Measurements from ENCODE around the gene THSD4. TPM values are rescaled to one million over a fixed set of nuclear protein-coding genes. Genes with fewer than 3 reads are reported as not detected.

Gene THSD4
- total RNA-seq, 1 experiment from 2014 or later: 65.4 TPM

DNA sequence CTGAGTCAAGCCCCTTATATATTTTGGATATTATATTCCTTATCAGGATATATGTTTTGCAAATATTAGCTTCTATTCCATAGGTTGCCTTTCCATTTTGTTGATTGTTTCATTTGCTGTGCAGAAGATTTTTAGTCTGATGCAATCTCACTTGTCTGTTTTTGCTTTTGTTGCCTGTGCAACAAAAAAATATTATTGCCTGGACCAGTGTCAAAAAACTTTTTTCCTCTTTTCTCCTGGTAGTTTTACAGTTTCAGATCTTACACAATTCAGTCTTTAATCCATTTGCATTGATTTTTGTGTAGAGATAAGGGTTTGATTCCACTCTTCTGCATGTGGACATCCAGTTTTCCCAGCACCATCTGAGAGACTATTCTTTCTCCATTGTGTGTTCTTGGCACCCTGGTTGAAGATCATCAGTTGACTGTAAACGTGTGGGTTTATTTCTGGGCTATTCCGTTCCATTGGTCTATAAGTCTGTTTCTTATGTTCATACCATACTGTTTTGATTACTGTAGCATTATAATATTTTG, 466.2 kb downstream of the THSD4 start:
- DNase-seq (ENCODE audit: low read depth, low spot score) (no peak), ATAC-seq (no peak)
- H3K4me3 ChIP-seq (ENCODE audit: low read depth in 2 of 2, low read length in 2 of 2): no peak overlapping the region
- no TSS peak for BruUV-seq (replicated peaks)
- no peaks in the 10 kb centered on the region for H3K4me1 ChIP-seq (ENCODE audit: control insufficient read depth, insufficient read depth, low read length)
- in situ Hi-C loops (cut with HindIII; ENCODE audit: low pct_unique_long_range_greater_than_20kb, low sequenced_read_pairs) (no loop called here), intact Hi-C loops (cut with micrococcal nuclease; ENCODE audit: unreplicated experiment) (no loop called here)
- CTCF ChIA-PET: no interaction called here
- no peaks in the 10 kb centered on the region for H3K36me3 ChIP-seq (ENCODE audit: control insufficient read depth, insufficient read depth, low read length)
- peaks cover 4% of the 10 kb centered on the region; the same call in 1 of the 2 replicates for H3K9me3 ChIP-seq (ENCODE audit: control insufficient read depth, insufficient read depth, low read depth, low read length)
- no peak overlapping the region for H3K27ac ChIP-seq (ENCODE audit: low read length)
- no peaks in the 10 kb centered on the region for H3K27me3 ChIP-seq (ENCODE audit: control insufficient read depth, insufficient read depth, low read length)
- TF ChIP-seq, protein P1, sequence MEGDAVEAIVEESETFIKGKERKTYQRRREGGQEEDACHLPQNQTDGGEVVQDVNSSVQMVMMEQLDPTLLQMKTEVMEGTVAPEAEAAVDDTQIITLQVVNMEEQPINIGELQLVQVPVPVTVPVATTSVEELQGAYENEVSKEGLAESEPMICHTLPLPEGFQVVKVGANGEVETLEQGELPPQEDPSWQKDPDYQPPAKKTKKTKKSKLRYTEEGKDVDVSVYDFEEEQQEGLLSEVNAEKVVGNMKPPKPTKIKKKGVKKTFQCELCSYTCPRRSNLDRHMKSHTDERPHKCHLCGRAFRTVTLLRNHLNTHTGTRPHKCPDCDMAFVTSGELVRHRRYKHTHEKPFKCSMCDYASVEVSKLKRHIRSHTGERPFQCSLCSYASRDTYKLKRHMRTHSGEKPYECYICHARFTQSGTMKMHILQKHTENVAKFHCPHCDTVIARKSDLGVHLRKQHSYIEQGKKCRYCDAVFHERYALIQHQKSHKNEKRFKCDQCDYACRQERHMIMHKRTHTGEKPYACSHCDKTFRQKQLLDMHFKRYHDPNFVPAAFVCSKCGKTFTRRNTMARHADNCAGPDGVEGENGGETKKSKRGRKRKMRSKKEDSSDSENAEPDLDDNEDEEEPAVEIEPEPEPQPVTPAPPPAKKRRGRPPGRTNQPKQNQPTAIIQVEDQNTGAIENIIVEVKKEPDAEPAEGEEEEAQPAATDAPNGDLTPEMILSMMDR (IDR thresholded peaks at IDR 0.05): no peak
- TF ChIP-seq, protein P2, sequence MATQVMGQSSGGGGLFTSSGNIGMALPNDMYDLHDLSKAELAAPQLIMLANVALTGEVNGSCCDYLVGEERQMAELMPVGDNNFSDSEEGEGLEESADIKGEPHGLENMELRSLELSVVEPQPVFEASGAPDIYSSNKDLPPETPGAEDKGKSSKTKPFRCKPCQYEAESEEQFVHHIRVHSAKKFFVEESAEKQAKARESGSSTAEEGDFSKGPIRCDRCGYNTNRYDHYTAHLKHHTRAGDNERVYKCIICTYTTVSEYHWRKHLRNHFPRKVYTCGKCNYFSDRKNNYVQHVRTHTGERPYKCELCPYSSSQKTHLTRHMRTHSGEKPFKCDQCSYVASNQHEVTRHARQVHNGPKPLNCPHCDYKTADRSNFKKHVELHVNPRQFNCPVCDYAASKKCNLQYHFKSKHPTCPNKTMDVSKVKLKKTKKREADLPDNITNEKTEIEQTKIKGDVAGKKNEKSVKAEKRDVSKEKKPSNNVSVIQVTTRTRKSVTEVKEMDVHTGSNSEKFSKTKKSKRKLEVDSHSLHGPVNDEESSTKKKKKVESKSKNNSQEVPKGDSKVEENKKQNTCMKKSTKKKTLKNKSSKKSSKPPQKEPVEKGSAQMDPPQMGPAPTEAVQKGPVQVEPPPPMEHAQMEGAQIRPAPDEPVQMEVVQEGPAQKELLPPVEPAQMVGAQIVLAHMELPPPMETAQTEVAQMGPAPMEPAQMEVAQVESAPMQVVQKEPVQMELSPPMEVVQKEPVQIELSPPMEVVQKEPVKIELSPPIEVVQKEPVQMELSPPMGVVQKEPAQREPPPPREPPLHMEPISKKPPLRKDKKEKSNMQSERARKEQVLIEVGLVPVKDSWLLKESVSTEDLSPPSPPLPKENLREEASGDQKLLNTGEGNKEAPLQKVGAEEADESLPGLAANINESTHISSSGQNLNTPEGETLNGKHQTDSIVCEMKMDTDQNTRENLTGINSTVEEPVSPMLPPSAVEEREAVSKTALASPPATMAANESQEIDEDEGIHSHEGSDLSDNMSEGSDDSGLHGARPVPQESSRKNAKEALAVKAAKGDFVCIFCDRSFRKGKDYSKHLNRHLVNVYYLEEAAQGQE (IDR thresholded peaks at IDR 0.05; ENCODE audit: insufficient read depth in 1 of 2, low read depth in 2 of 2, low read length in 1 of 2): no peak
- TF ChIP-seq TCF7L2 (IDR thresholded peaks at IDR 0.05; ENCODE audit: low read depth, low read length) (no peak), SIN3A (IDR thresholded peaks at IDR 0.05; ENCODE audit: borderline replicate concordance, insufficient read depth, low read depth, low read length) (no peak), POLR2AphosphoS5 (IDR thresholded peaks at IDR 0.05; ENCODE audit: low read depth, low read length) (no peak)
- POLR2A ChIA-PET: no interaction called here

- intact Hi-C loops (cut with micrococcal nuclease; ENCODE audit: unreplicated experiment) (no loop called here), in situ Hi-C loops (cut with HindIII; ENCODE audit: low pct_unique_long_range_greater_than_20kb, low sequenced_read_pairs) (no loop called here)
- Histone ChIP-seq H3K4me3 (ENCODE audit: low read depth in 2 of 2, low read length in 2 of 2) (no peak overlapping the region), H3K27ac (ENCODE audit: low read length) (no peak overlapping the region), H3K4me1 (ENCODE audit: control insufficient read depth, insufficient read depth, low read length) (no peaks in the 10 kb centered on the region), H3K27me3 (ENCODE audit: control insufficient read depth, insufficient read depth, low read length) (no peaks in the 10 kb centered on the region), H3K9me3 (ENCODE audit: control insufficient read depth, insufficient read depth, low read depth, low read length) (peaks cover 4% of the 10 kb centered on the region; the same call in 1 of the 2 replicates), H3K36me3 (ENCODE audit: control insufficient read depth, insufficient read depth, low read length) (no peaks in the 10 kb centered on the region)
- DNase-seq (ENCODE audit: low read depth, low spot score) (no peak), ATAC-seq (no peak)
- ChIA-PET CTCF (no interaction called here), POLR2A (no interaction called here)
- BruUV-seq (replicated peaks): no TSS peak
- TF ChIP-seq, protein P1 (IDR thresholded peaks at IDR 0.05): no peak
- TF ChIP-seq POLR2AphosphoS5 (IDR thresholded peaks at IDR 0.05; ENCODE audit: low read depth, low read length): no peak
- TF ChIP-seq, protein P2 (IDR thresholded peaks at IDR 0.05; ENCODE audit: insufficient read depth in 1 of 2, low read depth in 2 of 2, low read length in 1 of 2): no peak
- TF ChIP-seq SIN3A (IDR thresholded peaks at IDR 0.05; ENCODE audit: borderline replicate concordance, insufficient read depth, low read depth, low read length): no peak
- TF ChIP-seq TCF7L2 (IDR thresholded peaks at IDR 0.05; ENCODE audit: low read depth, low read length): no peak
These were observed 469.9 kb downstream of the THSD4 start for GRCh38 chr15:71585159-71585558.
